ENCODE data around the gene SLC39A5.

SLC39A5 gene

GRCh38 chr12:56213878-56214277, 16.0 kb upstream of the SLC39A5 start:
- no peak for DNase-seq (ENCODE audit: low spot score)

- no peak for DNase-seq (ENCODE audit: low spot score)
These were observed 13.4 kb upstream of the SLC39A5 start for GRCh38 chr12:56216461-56216860.

- DNase-seq (ENCODE audit: low spot score) = no peak
These were observed 10.0 kb upstream of the SLC39A5 start for GRCh38 chr12:56219840-56220239.

DNA sequence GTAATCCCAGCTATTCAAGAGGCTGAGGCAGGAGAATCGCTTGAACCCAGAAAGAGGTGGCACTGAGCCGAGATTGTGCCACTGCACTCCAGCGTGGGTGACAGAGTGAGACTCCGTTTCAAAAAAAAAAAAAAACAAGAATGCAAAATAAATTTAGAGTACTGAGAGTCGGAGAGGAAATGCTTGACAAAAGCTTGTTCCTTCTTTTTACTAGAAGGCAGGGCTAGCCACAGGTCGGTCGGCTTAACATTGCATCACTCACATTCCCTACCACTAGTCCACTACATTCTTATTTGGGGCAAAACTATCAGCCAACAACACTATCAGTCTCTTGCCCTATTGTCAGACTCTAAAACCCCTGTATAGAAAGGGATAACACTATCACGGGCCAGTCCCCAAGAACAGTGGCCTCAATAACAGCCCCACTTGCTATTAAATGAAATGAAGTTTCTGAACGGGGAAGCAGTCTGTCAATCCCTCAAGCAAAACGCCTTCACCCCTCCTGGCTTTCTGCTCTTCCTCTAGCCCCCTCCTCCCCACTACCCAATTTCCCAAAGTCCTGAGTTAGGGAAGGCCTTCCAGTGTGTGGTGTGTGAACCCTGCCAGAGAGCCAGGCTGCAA, 9.1 kb upstream of the SLC39A5 start:
- no peak for DNase-seq (ENCODE audit: low spot score)

GRCh38 chr12:56221232-56221756, 8.6 kb upstream of the SLC39A5 start:
- peak; percentile 36 for DNase-seq (ENCODE audit: low spot score)

- peak; percentile 98 for DNase-seq (ENCODE audit: low spot score)
These were observed 7.9 kb upstream of the SLC39A5 start, which contains the start of gene RNF41 for GRCh38 chr12:56221757-56222530. Gene RNF41 (minus strand): TSS chr12:56221922. CDS start chr12:56214047, 7,875 bp downstream.

DNA sequence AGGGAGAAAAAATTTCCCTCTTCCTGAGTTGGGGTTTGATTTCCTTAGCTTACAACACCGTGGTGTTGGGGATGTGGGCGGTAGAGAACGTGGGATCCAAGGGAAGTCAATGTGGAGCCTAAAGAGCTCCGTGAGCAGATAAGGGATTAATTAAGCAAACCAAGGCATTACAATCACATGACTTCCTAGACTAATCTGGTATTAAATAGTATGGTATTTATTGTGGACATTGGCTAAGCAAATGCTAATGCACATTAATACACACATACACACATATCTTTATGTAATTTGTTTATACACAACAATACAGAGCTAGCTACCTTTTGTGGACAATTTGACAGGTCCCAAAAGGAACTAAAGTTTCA, 7.3 kb upstream of the SLC39A5 start:
- DNase-seq (ENCODE audit: low spot score) = no peak

DNA sequence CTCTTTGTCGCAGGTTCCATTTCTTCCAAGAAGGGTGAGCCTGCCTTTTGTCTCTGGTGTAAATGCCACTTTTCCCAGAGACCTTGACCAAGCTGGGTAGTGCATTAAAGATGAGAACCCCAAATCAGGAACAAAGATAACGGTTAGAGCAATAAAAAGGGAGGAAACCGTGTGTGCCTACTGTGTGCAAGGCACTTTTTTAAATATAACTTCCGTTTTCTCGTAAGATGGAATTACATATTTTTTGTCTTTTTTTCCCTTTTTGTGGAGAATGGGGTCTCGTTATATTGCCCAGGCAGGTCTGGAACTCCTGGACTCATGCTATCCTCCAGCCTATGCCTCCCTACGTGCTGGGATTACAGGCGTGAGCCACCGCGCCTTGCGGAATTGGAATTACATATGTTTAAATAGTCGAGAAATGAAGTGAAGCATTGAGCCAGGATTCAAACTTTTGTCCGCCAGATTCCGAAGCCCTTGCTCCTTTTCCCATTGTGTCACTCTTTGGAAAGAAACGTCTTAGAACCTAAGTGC, 6.2 kb upstream of the SLC39A5 start:
- no peak for DNase-seq (ENCODE audit: low spot score)

DNA sequence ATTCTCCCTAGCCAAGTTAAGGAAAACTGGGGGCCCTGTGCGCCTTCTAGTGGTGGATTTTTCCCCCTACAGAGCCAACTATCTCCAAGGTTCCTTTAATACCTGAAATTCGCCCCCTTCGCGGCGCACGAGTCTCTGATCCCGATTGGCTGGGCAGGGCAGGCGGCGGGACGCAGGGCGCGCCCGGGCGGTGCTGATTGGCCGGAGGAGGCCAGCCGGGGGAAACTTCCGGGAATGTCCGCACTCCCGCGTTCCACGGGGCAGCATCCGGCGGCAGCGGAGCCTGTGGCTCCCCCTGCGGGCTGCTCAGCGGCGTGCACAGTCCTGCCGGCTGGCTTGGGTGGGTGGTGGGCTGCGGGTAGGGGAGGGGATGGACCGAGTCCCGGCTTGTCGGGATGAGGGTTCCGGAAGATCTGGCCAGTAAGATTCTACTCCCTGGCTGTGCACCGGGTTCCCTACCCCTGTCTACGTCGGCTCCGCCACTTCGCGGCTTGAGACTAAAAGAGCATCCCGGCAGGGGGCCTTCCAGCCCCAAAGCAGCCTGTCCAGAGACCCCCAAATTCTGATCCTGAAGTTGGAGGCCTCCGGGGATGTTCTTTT, 5.6 kb upstream of the SLC39A5 start, which contains the start of gene NABP2:
NABP2 (plus strand) TSS at position 241 of the 600 bp plus-strand sequence. CDS start 515 bp downstream, outside the sequence.
- peak; percentile 98 for DNase-seq (ENCODE audit: low spot score)

DNA sequence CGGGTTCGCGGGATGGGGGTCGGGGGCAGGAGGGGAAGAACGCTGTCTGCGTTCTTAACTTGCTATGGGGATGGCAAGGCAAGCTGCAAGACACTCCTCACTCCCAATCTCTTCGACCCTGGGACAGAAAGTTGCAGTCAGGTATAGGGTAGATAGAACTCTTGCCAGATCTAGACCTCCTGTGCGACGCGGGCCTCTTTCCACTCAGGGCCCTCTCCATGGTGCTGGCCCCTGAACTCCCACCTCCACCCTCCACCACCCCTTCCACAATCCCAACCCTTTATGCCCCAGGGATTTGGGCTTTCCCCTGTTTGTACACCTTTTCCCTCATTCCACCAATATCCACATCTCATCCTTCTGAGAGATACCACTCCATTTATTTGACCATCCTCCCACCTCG, 4.9 kb upstream of the SLC39A5 start:
- DNase-seq (ENCODE audit: low spot score) = no peak

DNA sequence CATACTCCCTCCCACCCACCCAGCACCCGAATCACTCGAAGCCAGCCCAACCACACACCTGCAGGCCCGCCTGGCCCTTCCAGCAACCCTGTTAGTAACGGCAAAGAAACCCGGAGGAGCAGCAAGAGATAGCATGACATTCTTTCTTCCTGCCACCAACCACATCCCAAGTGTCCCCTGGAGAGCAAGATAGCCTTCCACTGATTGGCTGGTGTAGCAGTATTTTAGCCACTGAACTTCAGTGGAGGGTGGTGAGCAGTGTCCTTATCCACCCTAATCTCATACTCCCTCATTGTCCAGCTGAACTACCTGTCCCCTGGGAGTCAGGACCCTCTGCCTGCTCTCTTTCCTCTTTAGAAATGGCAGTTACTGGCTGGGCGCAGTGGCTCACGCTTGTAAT, 769 bp upstream of the SLC39A5 start:
- DNase-seq (ENCODE audit: low spot score) = no peak

GRCh38 chr12:56230432-56231183, 757 bp downstream of the SLC39A5 start:
- no peak for DNase-seq (ENCODE audit: low spot score)

DNA sequence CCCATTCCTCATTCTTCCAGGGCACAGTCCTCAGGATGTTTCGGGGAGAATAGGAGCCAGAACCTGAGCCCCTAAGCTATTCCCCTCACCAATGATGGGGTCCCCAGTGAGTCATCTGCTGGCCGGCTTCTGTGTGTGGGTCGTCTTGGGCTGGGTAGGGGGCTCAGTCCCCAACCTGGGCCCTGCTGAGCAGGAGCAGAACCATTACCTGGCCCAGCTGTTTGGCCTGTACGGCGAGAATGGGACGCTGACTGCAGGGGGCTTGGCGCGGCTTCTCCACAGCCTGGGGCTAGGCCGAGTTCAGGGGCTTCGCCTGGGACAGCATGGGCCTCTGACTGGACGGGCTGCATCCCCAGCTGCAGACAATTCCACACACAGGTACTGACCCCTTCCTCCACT, 1.3 kb downstream of the SLC39A5 start:
- no peak for DNase-seq (ENCODE audit: low spot score)

DNA sequence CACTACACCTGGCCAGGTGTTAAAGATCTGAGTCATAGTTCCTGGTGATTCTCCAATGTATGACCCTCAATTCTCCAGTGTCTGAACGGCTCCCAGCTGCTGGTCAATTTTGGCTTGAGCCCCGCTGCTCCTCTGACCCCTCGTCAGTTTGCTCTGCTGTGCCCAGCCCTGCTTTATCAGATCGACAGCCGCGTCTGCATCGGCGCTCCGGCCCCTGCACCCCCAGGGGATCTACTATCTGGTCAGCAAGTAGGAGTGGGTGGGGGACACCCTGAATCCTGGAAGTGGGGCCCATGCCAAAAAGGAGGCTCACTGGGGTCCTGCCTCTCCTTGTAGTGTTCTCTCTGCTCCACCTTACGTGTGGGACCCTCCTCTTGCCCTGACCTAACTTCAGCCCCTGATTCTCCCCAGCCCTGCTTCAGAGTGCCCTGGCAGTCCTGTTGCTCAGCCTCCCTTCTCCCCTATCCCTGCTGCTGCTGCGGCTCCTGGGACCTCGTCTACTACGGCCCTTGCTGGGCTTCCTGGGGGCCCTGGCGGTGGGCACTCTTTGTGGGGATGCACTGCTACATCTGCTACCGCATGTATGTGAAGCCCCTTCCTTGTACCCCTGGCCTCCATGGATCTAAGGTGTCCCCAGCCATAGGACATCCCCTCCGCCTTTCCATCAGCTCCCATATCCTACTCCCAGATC, 5.0 kb downstream of the SLC39A5 start:
- no peak for DNase-seq (ENCODE audit: low spot score)

- DNase-seq (ENCODE audit: low spot score) = no peak
These were observed 6.2 kb downstream of the SLC39A5 start for GRCh38 chr12:56236091-56236490.

- no peak for DNase-seq (ENCODE audit: low spot score)
These were observed 7.1 kb downstream of the SLC39A5 start for GRCh38 chr12:56236985-56237384.

DNA sequence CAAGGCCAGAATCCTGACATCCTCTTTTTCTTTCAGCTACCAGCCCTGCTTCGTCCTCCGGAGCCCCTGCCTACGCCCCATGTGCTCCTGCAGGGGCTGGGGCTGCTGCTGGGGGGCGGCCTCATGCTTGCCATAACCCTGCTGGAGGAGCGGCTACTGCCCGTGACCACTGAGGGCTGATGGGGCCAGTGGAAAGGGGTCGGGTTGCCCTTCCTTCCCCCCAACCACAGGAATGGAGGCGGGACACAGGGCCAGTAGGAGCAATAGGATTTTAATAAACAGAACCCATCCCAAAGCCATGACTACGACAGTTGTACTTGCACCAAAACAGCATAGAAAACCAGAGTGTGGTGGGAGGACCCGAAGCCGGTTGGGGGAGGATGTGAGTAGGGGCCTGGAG, 7.7 kb downstream of the SLC39A5 start:
- DNase-seq (ENCODE audit: low spot score) = no peak

- no peak for DNase-seq (ENCODE audit: low spot score)
These were observed 11.8 kb downstream of the SLC39A5 start for GRCh38 chr12:56241424-56242303.

GRCh38 chr12:56242986-56243385, 13.1 kb downstream of the SLC39A5 start:
- DNase-seq (ENCODE audit: low spot score) = no peak

DNA sequence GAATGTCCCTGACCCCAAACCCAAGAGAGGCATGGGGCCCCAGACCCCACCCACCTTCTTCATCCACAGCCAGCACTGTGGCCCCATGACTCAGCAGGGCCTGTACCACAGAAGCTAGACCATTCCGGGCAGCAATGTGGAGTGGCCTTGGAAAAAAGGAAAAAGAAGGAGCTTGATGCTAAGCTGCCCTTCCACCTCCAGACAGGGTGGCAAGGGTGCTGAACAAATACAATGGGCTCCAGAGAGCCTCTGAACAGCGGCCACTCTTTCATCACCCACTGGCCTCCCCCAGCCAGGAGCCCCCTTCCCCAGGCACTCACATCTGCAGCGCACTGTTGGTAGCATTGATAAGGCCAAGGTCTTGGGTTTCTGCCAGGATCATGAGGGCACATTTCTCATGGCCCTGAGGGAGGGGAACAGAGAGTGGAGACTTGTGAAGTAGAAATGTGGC, 13.9 kb downstream of the SLC39A5 start:
- DNase-seq (ENCODE audit: low spot score) = no peak

All from SK-N-DZ (cell line).